ENCODE data around the gene KIAA0040. TPM values are rescaled to one million over a fixed set of nuclear protein-coding genes. Genes with fewer than 3 reads are reported as not detected.

The KIAA0040 gene
- total RNA-seq, 1 experiment from 2014 or later: 1.2 TPM

Other genes starting within 250 kb of the KIAA0040 start
- gene CACYBP, start 192.8 kb downstream of the KIAA0040 start, total RNA-seq (2014; rRNA removed; shearing (Covaris generic)): 258 and 530 TPM in 2 replicates
- 27.8 and 43.1 TPM in 2 replicates for gene MRPS14, start 169.4 kb downstream of the KIAA0040 start, total RNA-seq (2014; rRNA removed; shearing (Covaris generic))
- gene TNN, start 124.9 kb downstream of the KIAA0040 start, total RNA-seq (2014; rRNA removed; shearing (Covaris generic)): not detected in 2 replicates